Stimulated activated CD4-positive, alpha-beta T cell treated with anti-CD3 and anti-CD28 coated beads, Interleukin-4, amount 100 ng/mL, for 48 hours (primary cell): Measurements from ENCODE around the gene SUFU.

ENCODE experiments used
- DNase-seq, 2 donors: peaks; one replicate each; pipeline ENCODE4 v3.0.0-alpha.2; 2020; ENCODE audit warnings: low read depth in 2 of 2

Gene SUFU

GRCh38 chr10:102596506-102596971 lies 92.8 kb downstream of the SUFU start:
- no peak for DNase-seq

DNA sequence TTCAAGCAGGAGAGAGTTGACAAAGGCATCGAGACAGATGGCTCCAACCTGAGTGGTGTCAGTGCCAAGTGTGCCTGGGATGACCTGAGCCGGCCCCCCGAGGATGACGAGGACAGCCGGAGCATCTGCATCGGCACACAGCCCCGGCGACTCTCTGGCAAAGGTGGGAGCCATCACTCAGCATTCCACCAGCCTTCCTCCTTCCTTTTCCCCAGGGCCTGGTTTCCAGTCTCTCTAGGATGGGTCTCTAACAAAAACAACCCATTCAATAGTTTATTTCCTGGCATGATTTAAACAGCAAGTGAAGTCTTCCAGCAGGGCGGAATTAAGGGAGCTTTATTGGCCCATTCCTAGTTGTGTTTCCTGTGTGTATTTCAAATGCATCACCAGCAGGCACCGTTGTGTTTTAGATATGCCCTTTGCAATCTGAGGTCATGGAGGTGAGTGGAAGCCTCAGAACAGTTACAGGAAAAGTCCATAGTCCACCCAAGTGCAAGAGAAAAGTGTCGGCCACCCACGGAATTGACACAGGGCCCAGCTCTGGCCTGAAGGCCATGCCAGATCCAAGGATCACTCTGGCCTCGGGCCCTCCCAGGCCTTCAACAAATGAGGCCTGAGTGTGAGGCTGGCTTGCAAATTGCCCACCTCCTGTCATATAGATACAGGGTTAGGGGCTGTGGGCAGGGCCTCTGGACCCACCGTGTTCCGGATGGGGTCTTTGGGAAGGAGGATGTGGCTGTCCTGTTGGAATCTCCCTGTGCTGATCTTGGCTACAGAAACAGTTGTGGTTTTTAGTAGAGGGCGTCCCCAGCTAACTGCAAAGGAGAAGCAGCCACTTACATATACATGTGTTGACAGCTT lies 93.6 kb downstream of the SUFU start:
- DNase-seq, result no peak

GRCh38 chr10:102598243-102598642 lies 94.5 kb downstream of the SUFU start:
- no peak for DNase-seq

- DNase-seq, result no peak
Observed at GRCh38 chr10:102599565-102600327, 96.0 kb downstream of the SUFU start.

- no peak for DNase-seq
Observed at GRCh38 chr10:102600816-102601215, 97.0 kb downstream of the SUFU start.

DNA sequence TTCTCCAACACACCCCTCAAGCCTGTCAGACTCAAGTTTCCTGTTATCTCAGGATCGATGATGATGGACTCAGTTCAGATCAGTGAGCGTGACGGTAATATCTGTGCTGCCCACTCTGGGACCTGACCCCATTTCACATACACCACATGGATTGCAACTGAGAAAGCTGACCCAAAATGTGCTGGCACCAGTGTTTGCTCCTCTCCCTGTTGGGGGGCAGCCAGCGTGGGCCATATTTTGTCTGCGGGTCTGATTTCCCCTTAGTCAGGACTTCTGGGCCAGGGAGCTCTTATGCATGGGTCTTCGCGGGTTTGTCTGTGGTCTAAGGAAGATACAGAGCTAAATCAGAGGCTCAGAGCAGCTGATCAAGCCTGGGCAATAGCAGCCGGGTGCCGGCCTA lies 97.9 kb downstream of the SUFU start:
- no peak for DNase-seq

GRCh38 chr10:102602272-102603045 lies 98.7 kb downstream of the SUFU start:
- DNase-seq, result no peak

GRCh38 chr10:102603946-102604345 lies 100.2 kb downstream of the SUFU start:
- DNase-seq, result no peak

DNA sequence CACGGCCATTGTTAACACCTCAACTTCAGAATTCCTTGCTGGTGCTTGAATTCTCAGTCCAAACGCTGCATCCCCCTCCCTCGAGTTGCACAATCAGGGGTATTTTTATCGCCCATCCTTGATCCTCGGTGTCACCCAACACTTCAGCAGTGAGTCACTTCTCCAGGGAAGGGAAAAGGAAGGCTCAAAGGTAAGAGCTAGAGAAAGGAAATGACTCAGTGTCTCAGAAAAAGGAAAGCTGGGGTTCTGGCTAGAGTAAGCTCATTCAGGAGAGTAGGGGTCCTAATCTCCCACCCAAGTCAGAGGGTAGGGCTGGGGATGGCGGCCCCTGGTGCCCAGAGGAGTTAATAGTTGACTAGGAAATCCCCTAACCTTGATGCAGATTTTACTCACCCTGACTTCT lies 100.7 kb downstream of the SUFU start:
- no peak for DNase-seq

DNA sequence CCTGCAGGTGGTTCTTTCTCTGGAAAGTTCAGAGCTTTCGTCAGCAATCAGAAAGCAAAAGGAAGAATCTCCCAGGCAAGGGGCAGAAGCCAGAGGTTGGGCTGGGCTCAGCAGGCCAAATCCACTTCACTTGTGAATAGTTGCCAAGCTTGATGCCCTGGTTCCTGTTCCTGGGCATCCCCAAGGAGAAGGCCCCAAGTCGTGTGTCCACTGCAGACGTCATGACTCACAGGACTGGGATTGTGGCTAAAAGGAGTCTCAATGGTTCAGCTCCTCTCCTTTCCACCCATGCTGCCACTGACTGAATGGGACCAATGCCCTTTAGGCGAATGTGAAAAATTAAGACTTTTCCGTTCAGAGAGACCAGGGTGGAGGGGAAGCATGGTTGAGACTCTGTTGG lies 101.9 kb downstream of the SUFU start:
- DNase-seq, result no peak

DNA sequence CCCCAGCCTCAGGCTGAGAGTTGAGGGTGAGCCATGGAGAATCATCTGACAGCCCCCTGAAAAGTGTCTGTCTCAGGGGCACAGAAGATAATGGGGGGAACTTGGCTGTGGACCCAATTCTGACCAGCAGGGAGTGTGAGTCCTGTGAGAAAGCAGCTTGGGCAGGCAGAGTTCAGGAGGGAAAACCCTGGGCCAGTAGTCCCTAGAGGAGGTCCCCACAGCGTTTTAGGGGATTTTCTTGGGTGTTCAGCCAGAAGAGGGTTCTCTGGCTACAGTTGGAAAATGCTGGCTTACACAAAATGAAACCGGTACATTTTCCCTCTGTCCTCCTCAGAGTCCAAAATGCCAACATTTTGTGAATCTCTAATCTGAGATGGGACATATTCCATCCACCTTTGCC lies 104.7 kb downstream of the SUFU start:
- DNase-seq, result no peak

GRCh38 chr10:102610441-102610887 lies 106.7 kb downstream of the SUFU start:
- no peak for DNase-seq

DNA sequence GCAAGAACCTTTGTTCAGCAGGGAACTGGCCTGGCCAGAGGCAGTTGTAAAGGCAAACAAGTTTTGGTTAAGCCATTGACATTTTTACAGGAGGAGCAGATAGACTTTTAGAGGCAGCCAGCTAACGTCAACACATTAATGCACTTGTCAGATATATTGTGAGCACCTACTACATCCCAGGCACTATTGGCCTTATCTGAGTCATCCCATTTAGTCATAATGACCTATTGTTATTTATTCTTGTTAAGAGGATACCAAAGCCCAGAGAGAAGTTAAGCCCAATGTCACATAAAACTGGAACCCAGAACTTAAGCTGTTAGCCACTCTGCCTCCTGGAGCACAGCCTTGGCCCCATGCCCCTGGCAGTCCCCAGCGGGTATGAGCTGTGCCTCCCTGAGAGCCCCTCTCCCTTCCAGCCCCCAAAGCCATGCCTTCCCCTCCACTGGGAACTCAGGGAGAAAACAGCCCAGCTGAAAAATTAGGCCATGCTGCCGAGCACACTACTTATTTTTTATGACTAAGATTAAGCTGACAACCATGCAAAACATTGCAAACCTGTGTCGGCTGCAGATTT lies 107.8 kb downstream of the SUFU start:
- DNase-seq, result no peak

DNA sequence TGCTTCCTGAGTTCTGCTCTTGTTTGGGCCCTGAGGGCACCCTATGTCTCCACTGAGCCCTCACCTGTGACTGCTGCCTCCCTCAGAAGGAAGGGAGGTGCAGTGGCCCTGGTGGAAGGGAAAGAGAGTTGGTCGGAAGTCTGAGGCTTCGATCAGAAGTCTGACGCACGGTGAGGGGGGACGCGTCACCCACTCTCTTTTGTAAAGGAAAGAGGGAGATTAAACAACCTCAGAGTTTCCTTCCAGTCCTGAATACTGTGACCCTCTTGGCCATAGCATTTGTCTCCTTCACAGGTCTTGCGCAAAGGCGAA lies 109.1 kb downstream of the SUFU start:
- DNase-seq, result peak; percentile 29 to 40

- DNase-seq, result no peak
Observed at GRCh38 chr10:102613286-102613685, 109.5 kb downstream of the SUFU start.

GRCh38 chr10:102613785-102614184 lies 110.0 kb downstream of the SUFU start:
- DNase-seq, result no peak

GRCh38 chr10:102614888-102615287 lies 111.1 kb downstream of the SUFU start:
- DNase-seq, result no peak

DNA sequence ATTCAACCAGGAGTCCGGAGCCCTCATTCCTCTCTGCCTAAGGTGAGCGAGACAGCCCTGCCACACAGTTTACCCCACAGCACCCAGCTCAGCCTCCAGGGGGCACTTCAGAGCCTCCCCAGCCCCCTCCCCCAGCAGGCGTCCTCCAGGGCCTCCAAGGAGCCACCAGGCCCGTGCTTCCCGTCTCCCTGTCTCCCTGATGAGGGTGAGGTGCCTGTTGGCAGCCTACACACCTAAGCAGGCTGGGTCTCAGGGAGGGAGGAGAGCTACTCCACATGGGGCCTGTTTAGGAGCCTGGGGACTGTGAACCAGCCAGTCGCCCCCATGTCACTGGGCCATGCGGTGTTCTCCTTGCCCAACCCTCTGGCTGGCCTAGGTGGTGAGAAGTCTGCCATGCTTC lies 111.6 kb downstream of the SUFU start:
- DNase-seq, result no peak

DNA sequence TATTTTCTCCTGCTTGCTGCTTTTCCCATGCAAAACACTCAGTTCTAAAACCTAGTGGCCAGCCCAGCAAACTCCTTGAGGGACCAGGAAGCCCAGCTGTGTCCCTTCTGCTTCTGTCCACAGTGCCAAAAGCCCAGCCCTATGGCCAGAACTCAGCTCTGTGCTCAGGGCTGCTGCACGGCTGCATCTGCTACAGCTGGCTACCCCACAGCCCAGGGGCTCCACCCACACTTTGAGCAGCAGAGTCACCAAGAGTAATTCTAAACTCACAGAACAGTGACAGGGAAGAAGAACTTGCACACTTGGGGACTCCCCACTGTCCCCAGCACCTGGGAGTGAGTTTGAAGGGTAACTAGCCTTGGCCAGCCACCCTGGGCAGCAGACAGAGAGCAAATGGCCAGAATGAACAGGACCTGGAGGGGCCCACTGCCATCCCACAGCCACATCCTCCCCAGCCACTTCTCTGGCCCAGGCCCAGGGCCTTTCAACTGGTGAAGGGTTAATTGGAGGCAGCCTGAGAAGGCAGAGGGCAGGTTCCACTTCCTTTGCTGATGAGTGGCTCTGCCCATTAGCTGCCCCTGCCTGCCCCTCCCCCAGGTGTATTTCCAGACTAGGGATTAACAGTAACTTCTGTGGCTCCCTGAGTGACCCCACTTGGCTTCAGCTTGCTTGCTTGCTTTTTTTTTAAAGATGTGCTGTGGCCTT lies 112.4 kb downstream of the SUFU start:
- DNase-seq, result no peak

DNA sequence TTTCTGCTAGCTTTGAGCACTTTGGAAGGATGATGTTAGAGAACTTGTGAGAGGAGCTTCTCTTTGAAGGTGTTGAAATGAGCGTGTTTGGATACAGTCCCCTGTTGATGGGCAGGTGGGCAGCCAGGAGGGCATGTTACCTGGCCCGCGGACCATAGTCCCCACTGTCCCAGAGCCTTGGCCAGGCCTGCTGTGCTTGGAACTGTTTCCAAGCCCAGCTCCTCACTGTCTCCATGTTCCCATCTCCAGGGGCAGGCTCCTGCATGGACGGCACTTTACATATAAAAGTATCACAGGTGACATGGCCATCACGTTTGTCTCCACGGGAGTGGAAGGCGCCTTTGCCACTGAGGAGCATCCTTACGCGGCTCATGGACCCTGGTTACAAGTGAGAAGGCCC lies 113.3 kb downstream of the SUFU start:
- no peak for DNase-seq

DNA sequence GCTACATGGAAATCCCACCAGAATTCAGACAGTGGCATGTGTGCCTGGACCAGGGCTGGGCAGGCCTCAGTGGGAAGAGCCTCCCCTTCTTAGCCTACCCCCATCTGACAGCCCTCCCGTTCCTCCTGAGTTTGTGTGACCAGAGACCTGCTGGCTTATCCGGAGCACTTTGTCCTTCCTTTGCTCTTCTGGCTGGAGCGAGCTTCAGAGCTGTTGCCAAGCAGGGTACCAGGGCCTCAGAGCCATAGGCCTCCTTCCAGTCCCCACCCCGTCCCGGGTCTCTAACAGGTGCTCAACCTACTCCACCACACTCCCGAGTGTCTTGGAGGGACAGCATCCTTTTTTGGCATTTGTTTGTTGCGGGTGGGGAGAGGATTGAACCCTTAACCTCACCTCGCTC lies 114.0 kb downstream of the SUFU start:
- DNase-seq, result no peak
